Loucy (cell line): Measurements from ENCODE around the gene MOV10L1.
"Not testable (repeated sequence)": the region's sequence is repeated elsewhere in the genome, so short reads cannot be mapped to it uniquely, and the experiment has no call there.

Experiments used
- H2AFZ ChIP-seq: fragments of 200-600 bp; sonication (generic); 2 replicates; pipeline ENCODE4 v1.6.0; 2016; ENCODE audit warnings: antibody characterized with exemption, mild to moderate bottlenecking, low read length, moderate library complexity
- H3F3A ChIP-seq: fragments of 200-600 bp; 2 replicates; pipeline ENCODE4 v1.6.0; 2016; ENCODE audit warnings: antibody characterized with exemption, low read depth, mild to moderate bottlenecking
- H3K27me3 ChIP-seq: fragments of 200-600 bp; sonication (generic); 2 replicates; pipeline ENCODE4 v1.6.1; 2014; ENCODE audit warnings: low read length, mild to moderate bottlenecking; ENCODE audit not compliant: insufficient read depth, poor library complexity, severe bottlenecking
- H3K36me3 ChIP-seq: fragments of 200-600 bp; sonication (generic); 2 replicates; pipeline ENCODE4 v1.6.1; 2016; ENCODE audit warnings: low read length; ENCODE audit not compliant: insufficient read depth
- H3K4me1 ChIP-seq: fragments of 200-600 bp; sonication (generic); 2 replicates; pipeline ENCODE4 v1.5.1; 2014; ENCODE audit warnings: low read length, mild to moderate bottlenecking; ENCODE audit not compliant: insufficient read depth, poor library complexity, severe bottlenecking
- H3K4me2 ChIP-seq: fragments of 200-600 bp; sonication (generic); 2 replicates; pipeline ENCODE4 v1.6.0; 2014; ENCODE audit warnings: antibody characterized with exemption, low read length, low read depth, mild to moderate bottlenecking; ENCODE audit not compliant: poor library complexity, severe bottlenecking
- H3K4me3 ChIP-seq: fragments of 200-600 bp; sonication (generic); 2 replicates; pipeline ENCODE4 v1.5.1; 2014; ENCODE audit warnings: low read length, mild to moderate bottlenecking, mixed read lengths; ENCODE audit not compliant: poor library complexity, severe bottlenecking
- H3K79me2 ChIP-seq: fragments of 200-600 bp; sonication (generic); 2 replicates; pipeline ENCODE4 v1.6.1; 2014; ENCODE audit warnings: low read length; ENCODE audit not compliant: insufficient read depth
- H3K9ac ChIP-seq: fragments of 200-600 bp; sonication (generic); 2 replicates; pipeline ENCODE4 v1.6.0; 2014; ENCODE audit warnings: mild to moderate bottlenecking, low read depth, low read length, moderate library complexity; ENCODE audit not compliant: poor library complexity, severe bottlenecking
- H3K9me2 ChIP-seq: fragments of 200-600 bp; sonication (generic); replicated peaks from 2 replicates; pipeline ENCODE4 v1.6.1; 2016; ENCODE audit warnings: low read depth, low read length, mixed read lengths
- H3K9me3 ChIP-seq: fragments of 200-600 bp; sonication (generic); 2 replicates; pipeline ENCODE4 v1.6.1; 2014; ENCODE audit warnings: mild to moderate bottlenecking, antibody characterized with exemption, low read length, low read depth; ENCODE audit not compliant: insufficient read depth
- H4K20me1 ChIP-seq: fragments of 200-600 bp; sonication (generic); 2 replicates; pipeline ENCODE4 v1.6.0; 2014; ENCODE audit warnings: antibody characterized with exemption, low read length, mild to moderate bottlenecking; ENCODE audit not compliant: insufficient read depth, poor library complexity, severe bottlenecking
- EZH2phosphoT487 ChIP-seq: fragments of 200-600 bp; IDR thresholded peaks from 2 replicates; pipeline ENCODE4 v1.6.1; 2018; ENCODE audit warnings: antibody characterized with exemption, mild to moderate bottlenecking, moderate library complexity, borderline replicate concordance
- TF ChIP-seq, protein P1 (sequence below): fragments of 200-600 bp; sonication (generic); conservative IDR thresholded peaks from 2 replicates; pipeline ENCODE4 v1.5.1; 2014; ENCODE audit warnings: mild to moderate bottlenecking, antibody characterized with exemption, low read length

The MOV10L1 gene

DNA sequence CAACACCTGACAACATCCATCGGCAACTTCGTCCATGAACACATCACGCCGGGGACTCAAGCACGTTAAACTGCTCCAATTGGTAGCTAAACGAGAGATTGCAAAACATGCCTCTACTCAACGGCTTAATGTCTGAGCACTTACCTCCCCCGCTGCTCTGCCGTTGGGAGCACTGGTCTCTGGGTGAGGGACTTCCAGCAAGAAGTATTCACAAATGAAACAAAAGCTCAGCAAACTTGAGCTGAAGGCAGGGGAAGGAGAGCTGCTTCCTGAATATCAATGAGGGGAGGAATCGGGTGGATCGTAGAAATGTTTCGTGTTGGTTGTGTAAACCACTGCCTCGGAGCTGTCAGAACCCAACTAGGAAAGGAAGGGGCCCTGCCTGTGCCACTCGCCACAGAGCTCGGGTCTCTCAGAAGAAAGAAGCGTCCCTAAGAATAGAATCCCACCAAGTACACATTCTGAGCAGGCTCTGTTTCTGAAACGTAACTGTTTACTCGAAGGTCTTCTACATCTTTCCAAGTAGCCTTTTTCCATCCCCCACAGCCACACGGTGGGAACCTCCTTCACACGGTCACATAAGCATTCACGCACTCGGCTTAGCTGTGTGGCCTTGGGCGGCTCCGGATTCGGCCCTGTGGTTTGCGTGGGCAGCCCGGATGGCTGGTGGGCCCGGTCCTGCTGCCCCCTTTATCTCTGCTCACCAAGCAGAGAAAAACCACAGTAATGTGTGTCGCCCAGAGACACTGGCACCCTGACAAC is 4.4 kb upstream of the MOV10L1 start, which contains the start of gene MLC1:
Gene MLC1 (minus strand): TSS at position 216 of the 762 bp plus-strand sequence. CDS start 524 bp downstream, outside the sequence.
- Histone ChIP-seq H2AFZ (no peak within 1 kb of the TSS), H3K27me3 (no peaks in the 10 kb centered on the region), H3F3A (0 out of 2 replicates have a peak, but pooled peaks cover 3% of the 10 kb centered on the region), H3K36me3 (no peaks in the 10 kb centered on the region), H3K9me3 (peaks cover 3% of the 10 kb centered on the region; the same call in 1 of the 2 replicates), H3K9me2 (no peaks in the 10 kb centered on the region), H3K79me2 (peaks cover 20% of the 10 kb centered on the region; the same call in 1 of the 2 replicates), H3K9ac (no peak within 1 kb of the TSS), H3K4me2 (no peak within 1 kb of the TSS), H3K4me3 (no peak within 1 kb of the TSS), H4K20me1 (no peaks in the 10 kb centered on the region), H3K4me1 (peaks cover 20% of the 10 kb centered on the region)
- TF ChIP-seq, protein P1, sequence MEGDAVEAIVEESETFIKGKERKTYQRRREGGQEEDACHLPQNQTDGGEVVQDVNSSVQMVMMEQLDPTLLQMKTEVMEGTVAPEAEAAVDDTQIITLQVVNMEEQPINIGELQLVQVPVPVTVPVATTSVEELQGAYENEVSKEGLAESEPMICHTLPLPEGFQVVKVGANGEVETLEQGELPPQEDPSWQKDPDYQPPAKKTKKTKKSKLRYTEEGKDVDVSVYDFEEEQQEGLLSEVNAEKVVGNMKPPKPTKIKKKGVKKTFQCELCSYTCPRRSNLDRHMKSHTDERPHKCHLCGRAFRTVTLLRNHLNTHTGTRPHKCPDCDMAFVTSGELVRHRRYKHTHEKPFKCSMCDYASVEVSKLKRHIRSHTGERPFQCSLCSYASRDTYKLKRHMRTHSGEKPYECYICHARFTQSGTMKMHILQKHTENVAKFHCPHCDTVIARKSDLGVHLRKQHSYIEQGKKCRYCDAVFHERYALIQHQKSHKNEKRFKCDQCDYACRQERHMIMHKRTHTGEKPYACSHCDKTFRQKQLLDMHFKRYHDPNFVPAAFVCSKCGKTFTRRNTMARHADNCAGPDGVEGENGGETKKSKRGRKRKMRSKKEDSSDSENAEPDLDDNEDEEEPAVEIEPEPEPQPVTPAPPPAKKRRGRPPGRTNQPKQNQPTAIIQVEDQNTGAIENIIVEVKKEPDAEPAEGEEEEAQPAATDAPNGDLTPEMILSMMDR: no peak
- no peak for TF ChIP-seq EZH2phosphoT487

DNA sequence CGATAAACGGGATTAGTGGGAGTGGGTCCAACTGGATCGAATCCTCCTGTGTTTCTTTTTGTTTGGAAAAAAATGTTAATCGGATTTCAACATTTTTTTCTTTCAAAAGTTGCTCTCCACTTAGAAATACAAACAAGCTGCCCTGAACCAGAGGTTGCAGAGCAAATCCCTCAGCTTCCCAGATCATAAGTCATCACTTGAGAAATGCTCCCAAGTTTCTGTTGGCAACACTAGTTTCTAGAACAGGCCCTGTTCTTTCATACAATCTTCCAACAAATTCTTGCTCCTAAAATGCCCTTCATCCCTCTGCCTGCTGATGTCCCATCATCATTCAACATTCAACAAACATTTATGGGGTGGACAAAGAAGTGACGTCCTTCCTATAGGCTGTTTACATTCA is 3.3 kb upstream of the MOV10L1 start:
- Histone ChIP-seq H4K20me1 (no peaks in the 10 kb centered on the region), H3K9me2 (no peaks in the 10 kb centered on the region), H3K9me3 (peaks cover 3% of the 10 kb centered on the region; the same call in 1 of the 2 replicates), H2AFZ (no peak overlapping the region), H3K4me2 (no peak overlapping the region), H3K36me3 (no peaks in the 10 kb centered on the region), H3K9ac (no peak overlapping the region), H3F3A (0 out of 2 replicates have a peak, but pooled peaks cover 3% of the 10 kb centered on the region), H3K4me3 (no peak overlapping the region), H3K27me3 (no peaks in the 10 kb centered on the region), H3K79me2 (peaks cover 20% of the 10 kb centered on the region; the same call in 1 of the 2 replicates), H3K4me1 (peaks cover 20% of the 10 kb centered on the region)
- TF ChIP-seq, protein P1: no peak
- TF ChIP-seq EZH2phosphoT487: no peak

DNA sequence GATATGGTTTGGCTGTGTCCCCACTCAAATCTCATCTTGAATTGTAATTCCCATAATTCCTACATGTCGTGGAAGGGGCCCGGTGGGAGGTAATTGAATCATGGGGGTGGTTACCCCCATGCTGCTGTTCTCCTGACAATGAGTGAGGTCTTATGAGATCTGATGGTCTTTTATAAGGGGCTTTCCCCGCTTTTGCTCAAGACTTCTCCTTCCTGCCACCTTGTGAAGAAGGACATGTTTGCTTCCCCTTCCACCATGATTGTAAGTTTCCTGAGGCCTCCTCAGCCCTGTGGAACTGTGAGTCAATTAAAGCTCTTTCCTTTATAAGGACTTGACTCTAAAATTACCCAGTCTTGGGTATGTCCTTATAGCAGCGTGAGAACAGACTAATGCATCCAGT is 2.8 kb upstream of the MOV10L1 start:
- not testable (repeated sequence) for H3K27me3 ChIP-seq, H3K36me3 ChIP-seq, H3K9ac ChIP-seq, H3F3A ChIP-seq, H2AFZ ChIP-seq, H3K4me2 ChIP-seq, H3K4me3 ChIP-seq, H3K9me3 ChIP-seq, H4K20me1 ChIP-seq, H3K9me2 ChIP-seq
- Histone ChIP-seq H3K79me2 (peaks cover 20% of the 10 kb centered on the region; the same call in 1 of the 2 replicates), H3K4me1 (peaks cover 20% of the 10 kb centered on the region)
